PC-9 (cell line): ENCODE data around the gene GID4. TPM values are rescaled to one million over a fixed set of nuclear protein-coding genes. Genes with fewer than 3 reads are reported as not detected.

Experiments
- BruUV-seq: library from RNA; stranded (reverse); fragments of 400-500 nt; replicated peaks from 2 replicates; lab custom pipeline; 2021; lab: Mats Ljungman, UMichigan
- CTCF ChIA-PET: fragments of 300-600 bp; sonication (Branson Sonifier 250); formaldehyde crosslinking; loops from one replicate; lab custom pipeline; 2022; ENCODE audit warnings: antibody characterized with exemption; lab: Charles Lee
- POLR2A ChIA-PET: fragments of 300-600 bp; sonication (Branson Sonifier 250); formaldehyde crosslinking; loops from one replicate; lab custom pipeline; 2022; ENCODE audit warnings: antibody characterized with exemption; ENCODE audit not compliant: unreplicated experiment; lab: Charles Lee
- DNase-seq, 2 experiments: peaks; one replicate each; pipeline versions ENCODE4 v3.0.0 to v3.0.0-alpha.2; 2015 to 2022; ENCODE audit warnings: mixed read lengths in 1 of 2
- H2AFZ ChIP-seq: fragments of 200-600 bp; sonication (generic); 2 replicates; pipeline ENCODE4 v1.8.1; 2017; ENCODE audit warnings: antibody characterized with exemption
- H3F3A ChIP-seq: fragments of 200-600 bp; sonication (generic); 2 replicates; pipeline ENCODE4 v1.8.1; 2017; ENCODE audit warnings: antibody characterized with exemption, mild to moderate bottlenecking, low read depth; ENCODE audit not compliant: insufficient read depth
- H3K27ac ChIP-seq: fragments of 200-600 bp; sonication (generic); 2 replicates; pipeline ENCODE4 v1.6.1; 2016; ENCODE audit warnings: mixed run types
- H3K27me3 ChIP-seq: fragments of 200-600 bp; sonication (generic); 2 replicates; pipeline ENCODE4 v1.6.1; 2016; ENCODE audit warnings: low read depth, mixed run types; ENCODE audit not compliant: insufficient read depth
- H3K36me3 ChIP-seq: fragments of 200-600 bp; sonication (generic); 2 replicates; pipeline ENCODE4 v1.6.1; 2016; ENCODE audit warnings: low read depth, mixed run types
- H3K4me1 ChIP-seq: fragments of 200-600 bp; sonication (generic); replicated peaks from 2 replicates; pipeline ENCODE4 v1.6.1; 2016; ENCODE audit warnings: mixed run types; ENCODE audit not compliant: insufficient read depth
- H3K4me2 ChIP-seq: fragments of 200-600 bp; sonication (generic); 2 replicates; pipeline ENCODE4 v1.6.1; 2017; ENCODE audit warnings: mixed run types
- H3K4me3 ChIP-seq: fragments of 200-600 bp; sonication (generic); 2 replicates; pipeline ENCODE4 v1.6.1; 2016; ENCODE audit warnings: mixed run types
- H3K79me2 ChIP-seq: fragments of 200-600 bp; sonication (generic); 2 replicates; pipeline ENCODE4 v1.6.1; 2017; ENCODE audit warnings: low read depth, mixed run types
- H3K9me2 ChIP-seq: fragments of 200-600 bp; sonication (generic); 2 replicates; pipeline ENCODE4 v1.8.1; 2017; ENCODE audit warnings: mild to moderate bottlenecking; ENCODE audit not compliant: insufficient read depth
- H3K9me3 ChIP-seq: fragments of 200-600 bp; sonication (generic); 2 replicates; pipeline ENCODE4 v1.8.1; 2016; ENCODE audit warnings: low read depth; ENCODE audit not compliant: insufficient read depth
- H4K20me1 ChIP-seq: fragments of 200-600 bp; sonication (generic); 2 replicates; pipeline ENCODE4 v1.8.1; 2017; ENCODE audit not compliant: insufficient read depth
- EZH2 ChIP-seq: fragments of 200-600 bp; sonication (generic); IDR thresholded peaks from 2 replicates; pipeline ENCODE4 v1.8.0; 2017; ENCODE audit warnings: antibody characterized with exemption, low read depth
- intact Hi-C: fragments of 100-400 bp; cut with micrococcal nuclease; formaldehyde crosslinking; loops from one replicate; pipeline ENCODE4 v1.10.0; 2022; ENCODE audit not compliant: unreplicated experiment
- total RNA-seq: library from RNA; stranded (reverse); gene quantifications from 2 replicates; pipeline ENCODE4 v1.2.3, GENCODE V29; 2021
- TF ChIP-seq, protein P1 (sequence below): fragments of 200-600 bp; sonication (generic); conservative IDR thresholded peaks from 2 replicates; pipeline ENCODE4 v1.6.1; 2017; ENCODE audit warnings: mixed run types, antibody characterized with exemption, mild to moderate bottlenecking, moderate library complexity

The GID4 gene
- total RNA-seq, 1 experiment from 2014 or later: 19.0 TPM

DNA sequence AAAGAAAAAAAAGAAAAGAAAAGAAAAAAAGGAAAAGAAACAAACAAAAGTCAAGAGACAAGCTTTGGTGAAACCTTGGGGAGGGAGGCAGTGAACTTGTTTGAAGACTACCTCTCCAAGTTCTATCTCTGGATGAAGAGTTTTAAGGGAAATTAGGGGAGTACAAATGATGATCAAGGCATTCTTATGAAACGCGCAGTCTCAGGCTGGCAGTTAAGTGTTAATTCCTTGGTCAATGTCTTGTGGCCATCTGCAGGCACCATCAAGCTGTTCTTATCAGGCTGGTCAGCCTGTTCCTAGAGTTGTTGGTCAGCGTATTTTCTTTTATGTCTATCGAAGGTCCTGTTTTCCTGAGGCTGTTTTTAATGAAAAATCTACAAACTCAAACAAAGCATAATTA, 40.3 kb downstream of the GID4 start:
- ChIA-PET CTCF (no interaction called here), POLR2A (no interaction called here)
- no peak overlapping the region for H3K4me3 ChIP-seq
- H3K4me2 ChIP-seq: no peak overlapping the region
- H3K79me2 ChIP-seq: no peaks in the 10 kb centered on the region
- no peak for TF ChIP-seq EZH2
- H3F3A ChIP-seq: no peaks in the 10 kb centered on the region
- H3K9me2 ChIP-seq: no peaks in the 10 kb centered on the region
- H3K27ac ChIP-seq: no peak overlapping the region
- H3K9me3 ChIP-seq: no peaks in the 10 kb centered on the region
- H3K36me3 ChIP-seq: no peaks in the 10 kb centered on the region
- intact Hi-C loops: no loop called here
- H3K4me1 ChIP-seq: no peaks in the 10 kb centered on the region; the same call in 1 of the 2 replicates
- no peaks in the 10 kb centered on the region for H3K27me3 ChIP-seq
- no TSS peak for BruUV-seq
- H4K20me1 ChIP-seq: no peaks in the 10 kb centered on the region
- H2AFZ ChIP-seq: no peak overlapping the region
- no peak for DNase-seq

DNA sequence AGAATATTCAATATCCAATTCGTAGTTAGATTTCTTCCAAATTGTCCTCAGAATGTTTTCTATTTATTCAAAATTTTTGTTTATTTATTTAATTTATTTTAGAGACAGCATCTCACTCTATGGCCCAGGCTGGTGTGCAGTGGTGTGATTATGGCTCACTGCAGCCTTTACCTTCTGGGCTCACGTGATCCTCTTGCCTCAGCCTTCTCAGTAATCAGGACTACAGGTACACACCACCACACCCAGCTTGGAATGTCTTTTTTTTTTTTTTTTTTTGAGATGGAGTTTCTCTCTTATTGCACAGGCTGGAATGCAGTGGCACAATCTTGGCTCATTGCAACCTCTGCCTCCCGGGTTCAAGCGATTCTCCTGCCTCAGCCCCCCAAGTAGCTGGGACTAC, 45.0 kb downstream of the GID4 start:
- Histone ChIP-seq H4K20me1 (no peaks in the 10 kb centered on the region), H2AFZ (no peak overlapping the region), H3K9me3 (no peaks in the 10 kb centered on the region), H3K4me1 (peaks cover 8% of the 10 kb centered on the region), H3K4me3 (no peak overlapping the region), H3K36me3 (no peaks in the 10 kb centered on the region), H3K9me2 (no peaks in the 10 kb centered on the region), H3F3A (no peaks in the 10 kb centered on the region), H3K27me3 (no peaks in the 10 kb centered on the region), H3K27ac (no peak overlapping the region), H3K4me2 (no peak overlapping the region), H3K79me2 (peaks cover 15% of the 10 kb centered on the region)
- no TSS peak for BruUV-seq
- ChIA-PET POLR2A (interaction anchor here (0.7 kb wide), 1 partner anchor 151 kb away, joined by 7 read pairs; no protein-coding TSS in a partner anchor), CTCF (interaction anchor here (0.6 to 0.7 kb wide), 2 partner anchors 242 to 788 kb away, joined by 4 to 7 read pairs; no protein-coding TSS in a partner anchor)
- no peak for DNase-seq
- intact Hi-C loops: no loop called here
- TF ChIP-seq EZH2: no peak
- TF ChIP-seq, protein P1, sequence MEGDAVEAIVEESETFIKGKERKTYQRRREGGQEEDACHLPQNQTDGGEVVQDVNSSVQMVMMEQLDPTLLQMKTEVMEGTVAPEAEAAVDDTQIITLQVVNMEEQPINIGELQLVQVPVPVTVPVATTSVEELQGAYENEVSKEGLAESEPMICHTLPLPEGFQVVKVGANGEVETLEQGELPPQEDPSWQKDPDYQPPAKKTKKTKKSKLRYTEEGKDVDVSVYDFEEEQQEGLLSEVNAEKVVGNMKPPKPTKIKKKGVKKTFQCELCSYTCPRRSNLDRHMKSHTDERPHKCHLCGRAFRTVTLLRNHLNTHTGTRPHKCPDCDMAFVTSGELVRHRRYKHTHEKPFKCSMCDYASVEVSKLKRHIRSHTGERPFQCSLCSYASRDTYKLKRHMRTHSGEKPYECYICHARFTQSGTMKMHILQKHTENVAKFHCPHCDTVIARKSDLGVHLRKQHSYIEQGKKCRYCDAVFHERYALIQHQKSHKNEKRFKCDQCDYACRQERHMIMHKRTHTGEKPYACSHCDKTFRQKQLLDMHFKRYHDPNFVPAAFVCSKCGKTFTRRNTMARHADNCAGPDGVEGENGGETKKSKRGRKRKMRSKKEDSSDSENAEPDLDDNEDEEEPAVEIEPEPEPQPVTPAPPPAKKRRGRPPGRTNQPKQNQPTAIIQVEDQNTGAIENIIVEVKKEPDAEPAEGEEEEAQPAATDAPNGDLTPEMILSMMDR: no peak

DNA sequence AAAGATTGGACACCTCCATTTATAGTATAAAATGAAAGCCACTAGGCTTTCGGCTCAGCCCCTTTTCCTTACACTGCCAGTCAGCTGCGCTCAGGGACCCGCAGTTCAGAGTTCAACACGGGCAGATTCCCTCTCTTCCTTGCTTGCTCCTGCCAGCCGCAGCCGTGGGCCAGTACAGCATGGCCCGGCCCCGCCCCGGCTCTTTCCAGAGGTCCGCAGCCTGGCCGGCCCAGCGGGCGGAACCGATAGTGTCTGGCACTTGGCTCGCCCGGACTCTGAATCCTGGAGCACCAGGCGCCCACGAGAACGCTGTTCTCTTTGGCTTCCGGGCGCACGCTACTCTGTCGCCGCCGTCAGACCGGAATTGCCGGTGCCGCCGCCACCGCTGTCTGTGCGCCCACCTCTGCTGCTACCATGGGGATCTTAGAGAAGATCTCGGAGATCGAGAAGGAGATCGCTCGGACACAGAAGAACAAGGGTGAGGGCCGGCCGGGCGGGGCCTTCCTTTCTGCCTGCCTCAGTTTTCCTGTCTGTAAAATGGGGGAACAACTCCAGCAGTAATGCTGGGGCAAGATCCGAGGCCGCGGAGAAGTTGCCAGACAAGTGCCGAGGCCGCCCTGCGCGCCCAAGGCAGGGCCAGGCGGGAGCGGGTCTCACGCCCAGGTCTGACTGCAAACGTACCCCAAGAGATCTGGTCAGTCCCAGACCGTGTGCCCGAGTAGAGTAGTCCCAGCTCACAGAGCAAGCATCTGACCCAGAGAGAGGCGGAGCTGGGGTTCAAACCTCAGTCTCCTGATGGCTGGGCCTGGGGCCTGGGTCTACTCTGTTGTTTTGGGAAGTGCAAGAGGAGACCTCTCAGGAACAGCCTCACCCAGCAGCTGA, 48.6 kb downstream of the GID4 start, which contains the start of gene DRG2:
TSS of gene DRG2 (plus strand) at position 339 of the 882 bp plus-strand sequence. CDS start at position 415, 76 bp downstream.
- Histone ChIP-seq H3K4me3 (peak within 1 kb of the TSS; percentile 94), H4K20me1 (no peaks in the 10 kb centered on the region), H3K79me2 (peaks cover 37% of the 10 kb centered on the region), H3K9me3 (no peaks in the 10 kb centered on the region), H3K36me3 (0 out of 2 replicates have a peak, but pooled peaks cover 2% of the 10 kb centered on the region), H3K27ac (peak within 1 kb of the TSS; percentile 38), H3K27me3 (no peaks in the 10 kb centered on the region), H3F3A (peaks cover 15% of the 10 kb centered on the region; the same call in 1 of the 2 replicates), H3K4me2 (peak within 1 kb of the TSS; percentile 87), H3K9me2 (no peaks in the 10 kb centered on the region), H3K4me1 (peaks cover 10% of the 10 kb centered on the region), H2AFZ (peak within 1 kb of the TSS; percentile 86)
- peak; percentile 77 to 97 for DNase-seq
- intact Hi-C loops: loop anchor here (2.0 kb wide), 1 partner anchor 49 kb away; the partner anchor contains the start of genes ATPAF2 and GID4
- BruUV-seq: TSS peak; percentile 58
- CTCF ChIA-PET: no interaction called here
- POLR2A ChIA-PET: no interaction called here
- no peak for TF ChIP-seq EZH2
- TF ChIP-seq, protein P1: no peak; the same call in 1 of the 2 replicates
